Measurements from ENCODE around the gene TRIM27.
"Not testable (repeated sequence)": the region's sequence is repeated elsewhere in the genome, so short reads cannot be mapped to it uniquely, and the experiment has no call there.

Gene TRIM27

DNA sequence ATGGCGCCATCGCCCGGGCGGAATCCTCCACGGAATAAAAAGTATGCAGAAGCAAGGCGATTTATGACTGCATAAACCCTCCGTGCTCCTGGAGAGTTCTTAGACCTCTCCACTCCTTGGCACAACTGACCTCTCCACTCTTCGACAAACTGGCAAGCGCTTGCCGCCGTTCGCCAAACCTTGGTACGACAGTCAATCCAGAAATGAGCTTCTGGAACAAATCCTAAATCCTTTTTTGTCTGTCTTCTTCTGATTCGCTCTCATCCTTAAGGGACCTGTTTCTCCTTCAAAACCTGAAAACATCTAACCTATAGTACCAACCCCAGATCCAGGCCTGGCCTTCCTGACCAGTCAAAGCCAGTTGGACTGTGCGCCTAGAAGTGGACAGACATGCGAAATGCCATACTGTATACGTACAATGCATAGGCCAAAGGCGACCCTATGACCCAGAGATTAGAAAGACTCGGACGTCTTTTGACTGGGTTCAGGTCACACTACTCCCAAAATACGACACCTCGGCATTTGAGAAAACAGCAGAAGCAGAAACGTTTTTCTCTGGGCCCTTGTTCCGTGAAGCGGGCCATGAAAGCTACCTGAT, 59.4 kb downstream of the TRIM27 start:
- no peak for DNase-seq (ENCODE audit: low read depth)

DNA sequence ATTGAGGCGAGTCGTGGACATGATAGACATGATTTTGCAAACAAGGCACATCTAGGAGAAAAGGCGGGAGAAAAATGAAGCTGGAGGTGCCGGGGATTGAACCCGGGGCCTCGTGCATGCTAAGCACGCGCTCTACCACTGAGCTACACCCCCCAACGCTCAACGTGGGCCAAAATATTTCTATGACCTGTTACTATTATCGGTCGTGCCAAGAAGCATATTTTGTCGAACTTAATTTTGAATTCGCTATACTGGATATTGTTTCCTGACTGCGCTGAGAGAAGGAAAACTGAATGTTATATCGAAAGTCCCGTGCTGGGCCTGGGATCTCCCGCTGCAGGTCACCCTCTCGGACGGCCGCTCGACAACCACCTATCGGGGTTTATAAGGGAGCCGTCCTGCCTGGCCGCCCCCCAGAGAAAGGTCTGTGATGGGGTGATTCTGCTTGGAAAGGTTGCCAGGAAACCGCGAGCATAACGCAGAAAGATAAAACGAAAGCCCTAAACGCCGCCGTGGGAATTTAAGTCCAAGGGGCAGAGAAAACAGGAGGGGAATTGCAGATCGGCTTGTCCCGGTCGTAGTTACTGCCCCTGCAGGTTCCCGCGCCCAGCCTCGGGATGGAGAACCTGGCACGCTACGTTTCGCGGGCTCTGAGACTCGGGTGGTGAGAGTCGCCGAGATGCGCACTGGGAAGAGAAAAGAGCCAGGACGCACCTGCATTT, 60.0 kb downstream of the TRIM27 start:
- peak; percentile 78 for DNase-seq (ENCODE audit: low read depth)

DNA sequence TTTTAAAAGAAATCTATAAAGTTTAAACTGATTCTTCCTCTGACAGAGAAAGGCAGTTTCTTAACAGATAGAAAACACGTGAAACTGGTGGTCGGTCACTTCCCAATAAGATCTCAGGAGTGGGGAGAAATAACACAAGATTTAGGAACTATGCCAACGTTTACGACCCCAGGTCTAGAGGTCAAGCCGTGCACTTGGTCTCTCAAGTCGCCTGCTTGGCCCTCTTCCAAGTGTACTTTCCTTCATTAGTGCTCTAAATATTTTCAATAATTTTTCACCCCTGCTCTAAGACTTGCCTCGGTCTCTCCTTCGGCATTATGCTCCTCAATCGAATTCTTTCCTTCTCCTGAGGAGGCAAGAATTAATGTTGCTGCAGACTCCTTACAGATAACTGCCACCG, 61.7 kb downstream of the TRIM27 start:
- DNase-seq (ENCODE audit: low read depth): no peak

DNA sequence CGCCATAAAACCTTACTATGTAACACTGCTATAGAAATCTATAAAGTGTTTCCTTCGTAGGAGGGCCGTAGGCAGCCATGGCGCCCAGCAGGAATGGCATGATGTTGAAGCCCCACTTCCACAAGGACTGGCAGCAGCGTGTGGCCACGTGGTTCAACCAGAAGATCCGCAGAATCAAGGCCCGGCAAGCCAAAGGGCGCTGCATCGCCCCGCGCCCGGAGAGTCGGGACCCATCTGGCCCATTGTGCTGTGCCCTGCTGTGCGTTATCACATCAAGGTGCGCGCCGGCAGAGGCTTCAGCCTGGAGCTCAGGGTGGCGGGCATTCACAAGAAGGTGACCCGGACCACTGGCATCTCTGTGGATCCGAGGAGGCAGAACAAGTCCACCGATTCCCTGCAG, 62.4 kb downstream of the TRIM27 start:
- no peak for DNase-seq (ENCODE audit: low read depth)

DNA sequence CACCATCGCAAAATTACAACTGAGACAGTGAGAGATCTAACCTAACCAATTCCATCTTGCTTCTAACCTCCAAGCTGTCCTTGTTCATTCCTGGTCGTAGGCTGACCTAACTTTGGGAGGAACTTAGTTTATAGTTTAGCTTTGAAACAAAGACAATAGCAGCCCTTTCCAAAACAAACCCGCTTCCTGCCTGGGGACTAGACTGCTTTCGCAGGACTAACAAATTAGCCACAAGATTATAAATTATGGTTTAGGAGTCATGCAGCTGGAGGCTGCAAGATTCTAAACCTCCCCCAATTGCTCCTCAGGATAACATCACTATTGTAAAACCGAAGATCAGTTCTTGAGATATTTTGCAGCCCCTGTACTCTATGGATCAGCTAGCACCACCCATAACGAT, 63.2 kb downstream of the TRIM27 start:
- no peak for DNase-seq (ENCODE audit: low read depth)

DNA sequence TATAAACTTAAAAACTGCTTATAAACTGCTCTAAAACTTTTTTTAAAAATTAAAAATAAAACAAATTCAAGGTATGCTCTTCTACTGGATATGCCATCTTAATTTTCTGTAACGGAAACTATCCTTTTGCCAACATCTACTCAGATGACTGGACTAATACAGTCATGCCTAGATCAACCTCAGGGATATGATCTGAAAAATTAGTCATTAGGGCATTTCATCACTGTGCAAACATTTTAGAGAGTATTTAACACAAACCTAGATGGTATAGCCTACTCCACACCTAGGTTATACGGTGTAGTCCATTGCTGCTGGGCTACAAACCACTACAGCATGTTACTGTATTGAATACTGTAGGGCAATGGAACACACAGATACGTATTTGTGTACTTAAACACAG, 64.8 kb downstream of the TRIM27 start:
- no peak for DNase-seq (ENCODE audit: low read depth)

DNA sequence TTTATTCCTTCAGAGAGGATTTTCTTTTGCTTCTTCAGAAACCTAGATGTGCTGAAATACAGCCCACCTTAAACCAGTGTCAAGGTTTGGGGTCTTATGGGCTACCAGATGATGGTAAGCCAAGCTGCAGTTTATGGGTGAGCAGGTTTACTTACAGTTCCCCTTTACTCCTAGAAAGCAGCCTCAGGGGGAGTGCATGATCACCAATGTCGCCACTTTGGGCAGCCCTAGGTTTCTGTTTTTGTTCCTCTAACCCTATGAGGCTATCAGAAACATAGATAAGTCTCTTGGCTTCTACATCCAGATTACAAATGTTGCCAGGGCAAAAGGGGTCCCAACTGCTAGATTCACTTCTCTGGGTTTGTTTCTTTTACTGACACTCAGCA, 67.2 kb downstream of the TRIM27 start:
- no peak for DNase-seq (ENCODE audit: low read depth)

DNA sequence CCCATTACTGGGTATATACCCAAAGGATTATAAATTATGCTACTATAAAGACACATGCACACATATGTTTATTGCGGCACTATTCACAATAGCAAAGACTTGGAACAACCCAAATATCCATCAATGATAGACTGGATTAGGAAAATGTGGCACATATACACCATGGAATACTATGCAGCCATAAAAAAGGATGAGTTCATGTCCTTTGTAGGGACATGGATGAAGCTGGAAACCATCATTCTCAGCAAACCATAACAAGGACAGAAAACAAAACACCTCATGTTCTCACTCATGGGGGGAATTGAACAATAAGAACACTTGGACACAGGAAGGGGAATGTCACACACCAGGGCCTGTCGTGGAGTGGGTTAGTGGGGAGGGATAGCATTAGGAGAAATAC, 69.4 kb downstream of the TRIM27 start:
- not testable (repeated sequence) for DNase-seq (ENCODE audit: low read depth)
